ENCODE results near the gene PPP5C. TPM values are rescaled to one million over a fixed set of nuclear protein-coding genes. Genes with fewer than 3 reads are reported as not detected.

The PPP5C gene
- total and polyA plus RNA-seq, 9 of the 15 experiments (the other 6 are each of a cell fraction or from before 2014, with no cell fraction given): 1.9 to 166 (median 108) TPM

DNA sequence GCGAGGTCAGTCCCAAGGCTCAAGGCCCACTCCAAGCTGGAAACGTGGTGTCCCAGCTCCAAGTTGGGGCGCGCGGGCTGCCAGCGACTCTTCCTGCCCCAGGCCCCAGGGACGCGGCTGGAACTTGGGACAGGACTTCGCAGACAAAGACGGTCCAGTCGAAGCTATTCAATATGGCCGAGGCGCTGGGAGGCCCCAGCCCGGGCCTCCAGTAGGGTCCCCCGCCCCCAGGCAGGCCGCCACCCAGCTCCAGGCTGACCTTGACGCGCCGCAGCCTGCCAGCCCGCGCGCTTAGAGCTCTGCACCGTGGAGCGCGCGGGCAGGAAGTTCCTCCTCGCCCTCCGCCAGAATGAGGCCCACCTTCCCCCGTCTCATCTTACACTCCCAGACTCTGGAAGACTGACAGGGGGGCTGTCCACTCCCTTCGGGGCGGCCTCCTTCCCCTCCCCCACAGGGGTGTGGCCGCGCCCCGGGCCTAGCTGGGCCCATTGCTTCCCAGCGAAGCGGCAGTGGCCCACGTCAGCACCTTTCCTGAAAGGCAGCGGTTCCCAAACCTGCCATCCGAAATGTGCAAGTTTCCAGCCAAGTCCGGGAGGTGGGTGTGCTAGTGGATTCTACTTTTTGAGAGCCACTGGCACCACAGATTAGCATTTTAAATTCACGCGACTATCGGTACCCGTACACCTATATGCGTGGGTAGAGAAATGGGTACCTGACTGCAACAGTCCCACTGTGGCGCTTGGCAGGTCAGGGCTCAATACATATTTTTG, 66.6 kb downstream of the PPP5C start, which contains the start of gene CCDC8:
CCDC8 (minus strand) TSS at position 303 of the 770 bp plus-strand sequence. CDS start 754 bp downstream, outside the sequence.
- Histone ChIP-seq H3K79me2 (ENCODE audit: control insufficient read depth, insufficient read depth, low read length) (peaks cover 40% of the 10 kb centered on the region), H3K27ac (ENCODE audit: extremely low read depth, low read depth, low read length) (peak within 1 kb of the TSS; percentile 92), H3K9me1 (ENCODE audit: control insufficient read depth, insufficient read depth, low read length) (peaks cover 4% of the 10 kb centered on the region), H2AFZ (ENCODE audit: low read depth, low read length) (peak within 1 kb of the TSS; percentile 94), H3K4me1 (replicated peaks in 1 of 2; ENCODE audit: control insufficient read depth in 2 of 2, insufficient read depth in 2 of 2, low read length in 2 of 2) (peaks cover 38 to 71% of the 10 kb centered on the region in 2 experiments), H3K4me2 (ENCODE audit: insufficient read depth, low read length) (peak within 1 kb of the TSS; percentile 91), H3K27me3 (ENCODE audit: control insufficient read depth in 2 of 2, insufficient read depth in 2 of 2, low read length in 2 of 2) (no peaks in the 10 kb centered on the region), H3K9me3 (replicated peaks; ENCODE audit: control insufficient read depth, insufficient read depth, low read depth, low read length) (peaks cover 5% of the 10 kb centered on the region), H4K20me1 (replicated peaks; ENCODE audit: control insufficient read depth, insufficient read depth, low read length) (peaks cover 18% of the 10 kb centered on the region; the same call in 1 of the 2 replicates), H3K9ac (ENCODE audit: insufficient read depth in 1 of 2, low read depth in 2 of 2, low read length in 2 of 2) (peak within 1 kb of the TSS; percentile 91 to 97), H3K4me3 (peak within 1 kb of the TSS; percentile 63), H3K36me3 (ENCODE audit: control insufficient read depth, insufficient read depth, low read length) (peaks cover 18% of the 10 kb centered on the region)
- peak; percentile 94 for ATAC-seq
- in situ Hi-C loops (cut with MboI): no loop called here
- 3% methylated on average over 34 of the region's 46 CpGs for WGBS (ENCODE audit: insufficient coverage, low coverage, missing lambda C conversion rate)
- intact Hi-C loops (cut with micrococcal nuclease): no loop called here
- peak; percentile 93 to 98 (median 95) for DNase-seq (ENCODE audit: extremely low read depth in 1 of 4, low spot score in 3 of 4)
- BruUV-seq (replicated peaks): no TSS peak
- ChIA-PET POLR2A (interaction anchor here (0.5 to 1.4 kb wide), 7 partner anchors 9 to 368 kb away, joined by 3 to 9 read pairs (median 3); no protein-coding TSS in a partner anchor), CTCF (ENCODE audit: low intra/inter-chr PET ratio) (no interaction called here)
- FAIRE-seq: peak; percentile 93
- TF ChIP-seq ZNF445 (CRISPR knock-in tag; IDR thresholded peaks at IDR 0.05; ENCODE audit: low read depth): no peak
- TF ChIP-seq SUPT5H (IDR thresholded peaks at IDR 0.05): peak; percentile 88
- TF ChIP-seq NONO (IDR thresholded peaks at IDR 0.05; ENCODE audit: low read depth in 2 of 2, low read length in 1 of 2): 0 out of 4 replicates have a peak, but pooled peaks of 1 of the 2 experiments have one; percentile 58
- TF ChIP-seq TCF7 (IDR thresholded peaks at IDR 0.05; ENCODE audit: borderline replicate concordance): 0 out of 2 replicates have a peak, but pooled peaks have one; percentile 62
- peak; percentile 35; the same call in 1 of the 2 replicates for TF ChIP-seq ZNF830 (CRISPR knock-in tag; IDR thresholded peaks at IDR 0.05)
- no peak for TF ChIP-seq SRSF7 (optimal IDR thresholded peaks at IDR 0.05; ENCODE audit: low read depth, low read length)
- TF ChIP-seq MBD2 (IDR thresholded peaks at IDR 0.05; ENCODE audit: borderline replicate concordance, low read depth): peak; percentile 81
- peak; percentile 50 for TF ChIP-seq NEUROD1 (IDR thresholded peaks at IDR 0.05; ENCODE audit: borderline replicate concordance, low read depth, low read length, partially characterized antibody)
- TF ChIP-seq RNF2 (IDR thresholded peaks at IDR 0.05): peak; percentile 83
- peak; percentile 71 for TF ChIP-seq RBM25 (IDR thresholded peaks at IDR 0.05; ENCODE audit: low read depth, low read length, severe bottlenecking)
- TF ChIP-seq HSF4 (CRISPR knock-in tag; IDR thresholded peaks at IDR 0.05; ENCODE audit: borderline replicate concordance): no peak
- TF ChIP-seq, protein P1, sequence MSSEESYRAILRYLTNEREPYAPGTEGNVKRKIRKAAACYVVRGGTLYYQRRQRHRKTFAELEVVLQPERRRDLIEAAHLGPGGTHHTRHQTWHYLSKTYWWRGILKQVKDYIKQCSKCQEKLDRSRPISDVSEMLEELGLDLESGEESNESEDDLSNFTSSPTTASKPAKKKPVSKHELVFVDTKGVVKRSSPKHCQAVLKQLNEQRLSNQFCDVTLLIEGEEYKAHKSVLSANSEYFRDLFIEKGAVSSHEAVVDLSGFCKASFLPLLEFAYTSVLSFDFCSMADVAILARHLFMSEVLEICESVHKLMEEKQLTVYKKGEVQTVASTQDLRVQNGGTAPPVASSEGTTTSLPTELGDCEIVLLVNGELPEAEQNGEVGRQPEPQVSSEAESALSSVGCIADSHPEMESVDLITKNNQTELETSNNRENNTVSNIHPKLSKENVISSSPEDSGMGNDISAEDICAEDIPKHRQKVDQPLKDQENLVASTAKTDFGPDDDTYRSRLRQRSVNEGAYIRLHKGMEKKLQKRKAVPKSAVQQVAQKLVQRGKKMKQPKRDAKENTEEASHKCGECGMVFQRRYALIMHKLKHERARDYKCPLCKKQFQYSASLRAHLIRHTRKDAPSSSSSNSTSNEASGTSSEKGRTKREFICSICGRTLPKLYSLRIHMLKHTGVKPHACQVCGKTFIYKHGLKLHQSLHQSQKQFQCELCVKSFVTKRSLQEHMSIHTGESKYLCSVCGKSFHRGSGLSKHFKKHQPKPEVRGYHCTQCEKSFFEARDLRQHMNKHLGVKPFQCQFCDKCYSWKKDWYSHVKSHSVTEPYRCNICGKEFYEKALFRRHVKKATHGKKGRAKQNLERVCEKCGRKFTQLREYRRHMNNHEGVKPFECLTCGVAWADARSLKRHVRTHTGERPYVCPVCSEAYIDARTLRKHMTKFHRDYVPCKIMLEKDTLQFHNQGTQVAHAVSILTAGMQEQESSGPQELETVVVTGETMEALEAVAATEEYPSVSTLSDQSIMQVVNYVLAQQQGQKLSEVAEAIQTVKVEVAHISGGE (CRISPR knock-in tag; IDR thresholded peaks at IDR 0.05): peak in 1 of 3 experiments; percentile 82; a peak in 2 of 6 replicates
- TF ChIP-seq, protein P2, sequence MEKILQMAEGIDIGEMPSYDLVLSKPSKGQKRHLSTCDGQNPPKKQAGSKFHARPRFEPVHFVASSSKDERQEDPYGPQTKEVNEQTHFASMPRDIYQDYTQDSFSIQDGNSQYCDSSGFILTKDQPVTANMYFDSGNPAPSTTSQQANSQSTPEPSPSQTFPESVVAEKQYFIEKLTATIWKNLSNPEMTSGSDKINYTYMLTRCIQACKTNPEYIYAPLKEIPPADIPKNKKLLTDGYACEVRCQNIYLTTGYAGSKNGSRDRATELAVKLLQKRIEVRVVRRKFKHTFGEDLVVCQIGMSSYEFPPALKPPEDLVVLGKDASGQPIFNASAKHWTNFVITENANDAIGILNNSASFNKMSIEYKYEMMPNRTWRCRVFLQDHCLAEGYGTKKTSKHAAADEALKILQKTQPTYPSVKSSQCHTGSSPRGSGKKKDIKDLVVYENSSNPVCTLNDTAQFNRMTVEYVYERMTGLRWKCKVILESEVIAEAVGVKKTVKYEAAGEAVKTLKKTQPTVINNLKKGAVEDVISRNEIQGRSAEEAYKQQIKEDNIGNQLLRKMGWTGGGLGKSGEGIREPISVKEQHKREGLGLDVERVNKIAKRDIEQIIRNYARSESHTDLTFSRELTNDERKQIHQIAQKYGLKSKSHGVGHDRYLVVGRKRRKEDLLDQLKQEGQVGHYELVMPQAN (IDR thresholded peaks at IDR 0.05; ENCODE audit: borderline replicate concordance): peak; percentile 8; the same call in 1 of the 2 replicates
- no peak for TF ChIP-seq FOXM1 (IDR thresholded peaks at IDR 0.05; ENCODE audit: low read depth)
- no peak for TF ChIP-seq FOXM1 (CRISPR knock-in tag; IDR thresholded peaks at IDR 0.05; ENCODE audit: low read depth)
- TF ChIP-seq KLF6 (CRISPR knock-in tag; IDR thresholded peaks at IDR 0.05; ENCODE audit: borderline replicate concordance): peak; percentile 91
